Smooth muscle cell (in vitro differentiated cells): ENCODE data around the gene ADAM17. TPM values are rescaled to one million over a fixed set of nuclear protein-coding genes. Genes with fewer than 3 reads are reported as not detected.
"Not testable (repeated sequence)": the region's sequence is repeated elsewhere in the genome, so short reads cannot be mapped to it uniquely, and the experiment has no call there.

Experiments
- DNase-seq: peaks from one replicate; lab custom pipeline; 2025; ENCODE audit not compliant: unreplicated experiment; lab: John Stamatoyannopoulos, UW
- H2AFZ ChIP-seq: fragments of 200-600 bp; sonication (generic); 2 replicates; pipeline ENCODE4 v1.6.0; 2016; ENCODE audit warnings: antibody characterized with exemption, low read depth, mild to moderate bottlenecking
- H3F3A ChIP-seq: fragments of 200-600 bp; sonication (generic); 2 replicates; pipeline ENCODE4 v1.6.0; 2017; ENCODE audit warnings: antibody characterized with exemption, low read depth
- H3K27ac ChIP-seq: fragments of 200-600 bp; sonication (generic); 2 replicates; pipeline ENCODE4 v1.5.1; 2016; ENCODE audit warnings: low read depth, mild to moderate bottlenecking
- H3K27me3 ChIP-seq: fragments of 200-600 bp; sonication (generic); 2 replicates; pipeline ENCODE4 v1.6.1; 2016; ENCODE audit warnings: low read depth, mild to moderate bottlenecking
- H3K36me3 ChIP-seq: fragments of 200-600 bp; sonication (generic); 2 replicates; pipeline ENCODE4 v1.5.1; 2016; ENCODE audit warnings: low read depth
- H3K4me1 ChIP-seq: fragments of 200-600 bp; sonication (generic); 2 replicates; pipeline ENCODE4 v1.5.1; 2016; ENCODE audit warnings: low read depth
- H3K4me2 ChIP-seq: fragments of 200-600 bp; sonication (generic); 2 replicates; pipeline ENCODE4 v1.6.0; 2016; ENCODE audit warnings: mild to moderate bottlenecking
- H3K4me3 ChIP-seq: fragments of 200-600 bp; sonication (generic); 2 replicates; pipeline ENCODE4 v1.5.1; 2016; ENCODE audit warnings: mild to moderate bottlenecking
- H3K79me2 ChIP-seq: fragments of 200-600 bp; sonication (generic); 2 replicates; pipeline ENCODE4 v1.6.0; 2016; ENCODE audit warnings: low read depth, mild to moderate bottlenecking
- H3K9ac ChIP-seq: fragments of 200-600 bp; sonication (generic); 2 replicates; pipeline ENCODE4 v1.6.0; 2016; ENCODE audit warnings: low read depth
- H3K9me3 ChIP-seq: fragments of 200-600 bp; sonication (generic); replicated peaks from 2 replicates; pipeline ENCODE4 v1.5.1; 2016; ENCODE audit warnings: low read depth
- H4K20me1 ChIP-seq: fragments of 200-600 bp; sonication (generic); 2 replicates; pipeline ENCODE4 v1.6.0; 2016; ENCODE audit warnings: low read depth
- WGBS: methylation state at CpG from one replicate; pipeline ENCODE4 v1.1.7; 2016; ENCODE audit warnings: low lambda C conversion rate; 5-methylcytosine and 5-hydroxymethylcytosine counted together
- polyA plus RNA-seq: library from polyadenylated mRNA; unstranded; fragments of >200 nt; fragmentation: Nextera tagmentation; extraction: Ambion mirVana; gene quantifications from 2 replicates; pipeline ENCODE4 v1.2.1, GENCODE V29; 2016
- total RNA-seq: library from RNA; depleted of rRNA; stranded (reverse); fragments of >200 nt; gene quantifications from 2 replicates; pipeline ENCODE4 v1.2.3, GENCODE V29; 2014
- TF ChIP-seq, protein P1 (sequence below): fragments of 200-600 bp; sonication (generic); IDR thresholded peaks from 2 replicates; pipeline ENCODE4 v1.5.1; 2017; ENCODE audit warnings: borderline replicate concordance, mild to moderate bottlenecking, antibody characterized with exemption; ENCODE audit not compliant: insufficient read depth, poor library complexity, severe bottlenecking

Gene ADAM17
- total and polyA plus RNA-seq, 2 experiments from 2014 or later: 8.9 to 18.3 TPM

DNA sequence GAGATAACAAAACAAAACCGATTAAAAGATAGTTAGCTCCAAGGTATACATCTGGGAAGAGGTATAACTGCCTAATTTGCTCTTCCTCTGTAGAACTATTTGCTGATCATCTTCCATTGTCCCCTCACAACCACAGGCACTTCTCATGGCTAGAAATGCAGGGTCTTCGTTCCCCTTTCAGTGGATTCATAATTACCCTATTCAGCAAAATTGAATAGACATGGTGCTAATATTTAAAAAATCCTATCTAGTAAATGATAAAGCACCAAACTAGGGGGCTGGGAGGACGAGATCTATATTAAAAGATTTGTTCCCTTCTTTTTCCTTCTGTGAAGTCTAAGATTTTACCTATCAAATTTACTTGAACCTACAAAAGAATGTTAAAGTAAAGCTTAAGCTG lies 30.8 kb upstream of the ADAM17 start:
- Histone ChIP-seq H3K9ac (no peak overlapping the region), H3K36me3 (peaks cover 39% of the 10 kb centered on the region), H3K27me3 (no peaks in the 10 kb centered on the region), H3K4me1 (no peaks in the 10 kb centered on the region), H3F3A (no peaks in the 10 kb centered on the region), H4K20me1 (peaks cover 67% of the 10 kb centered on the region), H3K9me3 (no peaks in the 10 kb centered on the region), H2AFZ (no peak overlapping the region), H3K4me2 (no peak overlapping the region), H3K4me3 (no peak overlapping the region), H3K79me2 (peaks cover 52% of the 10 kb centered on the region), H3K27ac (no peak overlapping the region)
- TF ChIP-seq, protein P1, sequence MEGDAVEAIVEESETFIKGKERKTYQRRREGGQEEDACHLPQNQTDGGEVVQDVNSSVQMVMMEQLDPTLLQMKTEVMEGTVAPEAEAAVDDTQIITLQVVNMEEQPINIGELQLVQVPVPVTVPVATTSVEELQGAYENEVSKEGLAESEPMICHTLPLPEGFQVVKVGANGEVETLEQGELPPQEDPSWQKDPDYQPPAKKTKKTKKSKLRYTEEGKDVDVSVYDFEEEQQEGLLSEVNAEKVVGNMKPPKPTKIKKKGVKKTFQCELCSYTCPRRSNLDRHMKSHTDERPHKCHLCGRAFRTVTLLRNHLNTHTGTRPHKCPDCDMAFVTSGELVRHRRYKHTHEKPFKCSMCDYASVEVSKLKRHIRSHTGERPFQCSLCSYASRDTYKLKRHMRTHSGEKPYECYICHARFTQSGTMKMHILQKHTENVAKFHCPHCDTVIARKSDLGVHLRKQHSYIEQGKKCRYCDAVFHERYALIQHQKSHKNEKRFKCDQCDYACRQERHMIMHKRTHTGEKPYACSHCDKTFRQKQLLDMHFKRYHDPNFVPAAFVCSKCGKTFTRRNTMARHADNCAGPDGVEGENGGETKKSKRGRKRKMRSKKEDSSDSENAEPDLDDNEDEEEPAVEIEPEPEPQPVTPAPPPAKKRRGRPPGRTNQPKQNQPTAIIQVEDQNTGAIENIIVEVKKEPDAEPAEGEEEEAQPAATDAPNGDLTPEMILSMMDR: no peak
- DNase-seq: no peak
- WGBS: 99% methylated on average over 3 of the region's 3 CpGs

GRCh38 chr2:9585486-9585885 lies 29.9 kb upstream of the ADAM17 start:
- Histone ChIP-seq H3K9ac (no peak overlapping the region), H4K20me1 (peaks cover 57% of the 10 kb centered on the region), H3K27ac (no peak overlapping the region), H3K4me2 (no peak overlapping the region), H3F3A (no peaks in the 10 kb centered on the region), H3K4me1 (no peaks in the 10 kb centered on the region), H2AFZ (no peak overlapping the region), H3K9me3 (no peaks in the 10 kb centered on the region), H3K27me3 (no peaks in the 10 kb centered on the region), H3K4me3 (no peak overlapping the region), H3K36me3 (peaks cover 31% of the 10 kb centered on the region), H3K79me2 (peaks cover 42% of the 10 kb centered on the region)
- TF ChIP-seq, protein P1: no peak
- no peak for DNase-seq
- WGBS: 98% methylated on average over 5 of the region's 5 CpGs

- DNase-seq, H3K27me3 ChIP-seq, H3K9me3 ChIP-seq, H3F3A ChIP-seq, H3K4me3 ChIP-seq, H3K9ac ChIP-seq, H3K4me1 ChIP-seq, H3K27ac ChIP-seq, H2AFZ ChIP-seq, H3K4me2 ChIP-seq: not testable (repeated sequence)
- peaks cover 26% of the 10 kb centered on the region for H3K36me3 ChIP-seq
- H4K20me1 ChIP-seq: peaks cover 52% of the 10 kb centered on the region
- H3K79me2 ChIP-seq: peaks cover 36% of the 10 kb centered on the region
Measured at GRCh38 chr2:9584902-9585301, 29.3 kb upstream of the ADAM17 start.

DNA sequence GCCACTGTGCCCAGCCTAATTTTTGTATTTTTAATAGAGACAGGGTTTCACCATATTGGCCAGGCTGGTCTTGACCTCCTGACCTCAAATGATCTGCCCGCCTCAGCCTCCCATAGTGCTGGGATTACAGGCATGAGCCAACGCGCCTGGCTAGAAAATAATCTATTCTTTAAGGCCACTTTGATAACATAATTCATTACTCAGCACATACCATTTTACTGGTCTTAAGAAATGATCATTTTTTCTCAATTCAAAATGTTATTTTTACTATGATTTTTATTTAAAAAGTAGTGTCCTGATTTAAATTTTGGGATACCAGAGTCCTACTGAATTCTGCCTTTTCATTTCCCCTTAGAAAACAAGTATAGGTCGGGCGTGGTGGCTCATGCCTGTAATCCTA lies 27.0 kb upstream of the ADAM17 start:
- peaks cover 16% of the 10 kb centered on the region for H3K79me2 ChIP-seq
- H3F3A ChIP-seq: no peaks in the 10 kb centered on the region
- H2AFZ ChIP-seq: no peak overlapping the region
- no peak overlapping the region for H3K9ac ChIP-seq
- no peak overlapping the region for H3K4me3 ChIP-seq
- H3K4me2 ChIP-seq: no peak overlapping the region
- peaks cover 18% of the 10 kb centered on the region for H3K36me3 ChIP-seq
- H4K20me1 ChIP-seq: peaks cover 29% of the 10 kb centered on the region
- no peaks in the 10 kb centered on the region for H3K9me3 ChIP-seq
- 97% methylated on average over 5 of the region's 5 CpGs for WGBS
- DNase-seq: no peak
- no peaks in the 10 kb centered on the region for H3K4me1 ChIP-seq
- no peak overlapping the region for H3K27ac ChIP-seq
- H3K27me3 ChIP-seq: no peaks in the 10 kb centered on the region
- TF ChIP-seq, protein P1: no peak
